Neural progenitor cell (in vitro differentiated cells): ENCODE data around the gene NFKB1. TPM values are rescaled to one million over a fixed set of nuclear protein-coding genes. Genes with fewer than 3 reads are reported as not detected.

ENCODE experiments used
- DNase-seq: peaks from one replicate; pipeline ENCODE4 v3.0.0-alpha.2; 2016; ENCODE audit warnings: low spot score
- H2AFZ ChIP-seq: fragments of 200-600 bp; sonication (generic); replicated peaks from 2 replicates; pipeline ENCODE4 v1.6.1; 2016; ENCODE audit warnings: antibody characterized with exemption
- H3F3A ChIP-seq: fragments of 200-600 bp; sonication (generic); 2 replicates; pipeline ENCODE4 v1.6.1; 2016; ENCODE audit warnings: antibody characterized with exemption, low read depth
- H3K27ac ChIP-seq: fragments of 200-600 bp; sonication (generic); 2 replicates; pipeline ENCODE4 v1.5.1; 2016; ENCODE audit warnings: mild to moderate bottlenecking
- H3K27me3 ChIP-seq: fragments of 200-600 bp; sonication (generic); 2 replicates; pipeline ENCODE4 v1.6.1; 2016; ENCODE audit warnings: mild to moderate bottlenecking, moderate library complexity
- H3K36me3 ChIP-seq: fragments of 200-600 bp; sonication (generic); 2 replicates; pipeline ENCODE4 v1.5.1; 2016
- H3K4me1 ChIP-seq: fragments of 200-600 bp; sonication (generic); 2 replicates; pipeline ENCODE4 v1.6.1; 2016; ENCODE audit warnings: mixed run types
- H3K4me2 ChIP-seq: fragments of 200-600 bp; sonication (generic); 2 replicates; pipeline ENCODE4 v1.6.1; 2016
- H3K4me3 ChIP-seq: fragments of 200-600 bp; sonication (generic); 2 replicates; pipeline ENCODE4 v1.5.1; 2016
- H3K79me2 ChIP-seq: fragments of 200-600 bp; sonication (generic); 2 replicates; pipeline ENCODE4 v1.6.1; 2016; ENCODE audit warnings: low read depth
- H3K9ac ChIP-seq: fragments of 200-600 bp; sonication (generic); 2 replicates; pipeline ENCODE4 v1.6.1; 2016
- H3K9me3 ChIP-seq: fragments of 200-600 bp; sonication (generic); 2 replicates; pipeline ENCODE4 v1.5.1; 2016; ENCODE audit warnings: low read depth
- H4K20me1 ChIP-seq: fragments of 200-600 bp; sonication (generic); 2 replicates; pipeline ENCODE4 v1.6.1; 2016; ENCODE audit warnings: low read depth
- H3K27ac Mint-ChIP-seq: 3 replicates; pipeline ENCODE4 v1.8.0; 2021; ENCODE audit warnings: mixed read lengths
- H3K27me3 Mint-ChIP-seq: 2 replicates; pipeline ENCODE4 v1.8.0; 2022; ENCODE audit warnings: low read depth, mild to moderate bottlenecking, inconsistent platforms, moderate library complexity, mixed read lengths; ENCODE audit not compliant: insufficient read depth
- H3K36me3 Mint-ChIP-seq: 3 replicates; pipeline ENCODE4 v1.8.0; 2021; ENCODE audit warnings: mixed read lengths
- H3K4me1 Mint-ChIP-seq: 3 replicates; pipeline ENCODE4 v1.8.0; 2021; ENCODE audit warnings: mixed read lengths
- H3K4me3 Mint-ChIP-seq: 3 replicates; pipeline ENCODE4 v1.8.0; 2021; ENCODE audit warnings: mild to moderate bottlenecking, moderate library complexity, mixed read lengths
- H3K9me3 Mint-ChIP-seq: 3 replicates; pipeline ENCODE4 v1.8.0; 2020; ENCODE audit warnings: mixed read lengths
- EZH2 ChIP-seq: fragments of 200-600 bp; sonication (generic); IDR thresholded peaks from 2 replicates; pipeline ENCODE4 v1.6.1; 2017; ENCODE audit warnings: antibody characterized with exemption, mild to moderate bottlenecking, moderate library complexity
- EZH2phosphoT487 ChIP-seq: fragments of 200-600 bp; sonication (generic); IDR thresholded peaks from 2 replicates; pipeline ENCODE4 v1.6.1; 2017; ENCODE audit warnings: antibody characterized with exemption
- total RNA-seq: library from RNA; depleted of rRNA; stranded (reverse); fragments of >200 nt; gene quantifications from 2 replicates; pipeline ENCODE4 v1.2.3, GENCODE V29; 2015; ENCODE audit warnings: low replicate concordance
- TF ChIP-seq, protein P1 (sequence below): fragments of 200-600 bp; sonication (generic); IDR thresholded peaks from 2 replicates; pipeline ENCODE4 v1.5.1; 2017; ENCODE audit warnings: antibody characterized with exemption, mild to moderate bottlenecking

The NFKB1 gene
- total RNA-seq, 1 donor from 2014 or later = 14.1 TPM

DNA sequence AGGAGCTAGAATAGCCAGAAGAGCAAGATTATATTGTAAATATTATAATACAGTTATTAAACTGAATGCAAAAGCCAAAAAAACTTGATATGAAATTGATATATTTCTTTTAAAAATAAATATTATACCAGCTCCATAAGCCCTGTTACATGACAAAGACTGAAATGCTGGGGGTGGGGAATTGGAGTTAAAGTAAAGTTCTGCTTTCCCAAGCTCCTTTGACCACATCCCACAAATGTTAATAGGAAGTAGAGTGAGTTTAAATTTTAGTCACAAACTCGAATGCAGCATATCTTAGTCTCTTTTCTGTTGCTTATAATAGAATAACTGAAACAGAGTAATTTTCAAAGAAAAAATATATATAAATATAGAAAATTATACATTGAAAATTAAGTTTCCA, 46.9 kb upstream of the NFKB1 start:
- H3K4me3 ChIP-seq = no peak overlapping the region
- H3K9ac ChIP-seq = no peak overlapping the region
- H3F3A ChIP-seq = no peaks in the 10 kb centered on the region
- no peaks in the 10 kb centered on the region for H4K20me1 ChIP-seq
- H3K4me1 Mint-ChIP-seq = peaks cover 4% of the 10 kb centered on the region
- H3K9me3 ChIP-seq = no peaks in the 10 kb centered on the region
- H3K27me3 Mint-ChIP-seq = peaks cover 2% of the 10 kb centered on the region
- no peaks in the 10 kb centered on the region for H3K79me2 ChIP-seq
- no peaks in the 10 kb centered on the region for H3K36me3 Mint-ChIP-seq
- H3K27ac Mint-ChIP-seq = no peak overlapping the region
- no peaks in the 10 kb centered on the region for H3K27me3 ChIP-seq
- no peak overlapping the region for H3K4me3 Mint-ChIP-seq
- no peak for DNase-seq
- no peak overlapping the region for H3K27ac ChIP-seq
- no peak overlapping the region for H2AFZ ChIP-seq
- no peaks in the 10 kb centered on the region for H3K9me3 Mint-ChIP-seq
- no peaks in the 10 kb centered on the region for H3K36me3 ChIP-seq
- H3K4me1 ChIP-seq = peaks cover 17% of the 10 kb centered on the region
- peak overlapping the region; percentile 27 for H3K4me2 ChIP-seq
- TF ChIP-seq EZH2phosphoT487 (no peak), EZH2 (no peak)
- TF ChIP-seq, protein P1, sequence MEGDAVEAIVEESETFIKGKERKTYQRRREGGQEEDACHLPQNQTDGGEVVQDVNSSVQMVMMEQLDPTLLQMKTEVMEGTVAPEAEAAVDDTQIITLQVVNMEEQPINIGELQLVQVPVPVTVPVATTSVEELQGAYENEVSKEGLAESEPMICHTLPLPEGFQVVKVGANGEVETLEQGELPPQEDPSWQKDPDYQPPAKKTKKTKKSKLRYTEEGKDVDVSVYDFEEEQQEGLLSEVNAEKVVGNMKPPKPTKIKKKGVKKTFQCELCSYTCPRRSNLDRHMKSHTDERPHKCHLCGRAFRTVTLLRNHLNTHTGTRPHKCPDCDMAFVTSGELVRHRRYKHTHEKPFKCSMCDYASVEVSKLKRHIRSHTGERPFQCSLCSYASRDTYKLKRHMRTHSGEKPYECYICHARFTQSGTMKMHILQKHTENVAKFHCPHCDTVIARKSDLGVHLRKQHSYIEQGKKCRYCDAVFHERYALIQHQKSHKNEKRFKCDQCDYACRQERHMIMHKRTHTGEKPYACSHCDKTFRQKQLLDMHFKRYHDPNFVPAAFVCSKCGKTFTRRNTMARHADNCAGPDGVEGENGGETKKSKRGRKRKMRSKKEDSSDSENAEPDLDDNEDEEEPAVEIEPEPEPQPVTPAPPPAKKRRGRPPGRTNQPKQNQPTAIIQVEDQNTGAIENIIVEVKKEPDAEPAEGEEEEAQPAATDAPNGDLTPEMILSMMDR = no peak

DNA sequence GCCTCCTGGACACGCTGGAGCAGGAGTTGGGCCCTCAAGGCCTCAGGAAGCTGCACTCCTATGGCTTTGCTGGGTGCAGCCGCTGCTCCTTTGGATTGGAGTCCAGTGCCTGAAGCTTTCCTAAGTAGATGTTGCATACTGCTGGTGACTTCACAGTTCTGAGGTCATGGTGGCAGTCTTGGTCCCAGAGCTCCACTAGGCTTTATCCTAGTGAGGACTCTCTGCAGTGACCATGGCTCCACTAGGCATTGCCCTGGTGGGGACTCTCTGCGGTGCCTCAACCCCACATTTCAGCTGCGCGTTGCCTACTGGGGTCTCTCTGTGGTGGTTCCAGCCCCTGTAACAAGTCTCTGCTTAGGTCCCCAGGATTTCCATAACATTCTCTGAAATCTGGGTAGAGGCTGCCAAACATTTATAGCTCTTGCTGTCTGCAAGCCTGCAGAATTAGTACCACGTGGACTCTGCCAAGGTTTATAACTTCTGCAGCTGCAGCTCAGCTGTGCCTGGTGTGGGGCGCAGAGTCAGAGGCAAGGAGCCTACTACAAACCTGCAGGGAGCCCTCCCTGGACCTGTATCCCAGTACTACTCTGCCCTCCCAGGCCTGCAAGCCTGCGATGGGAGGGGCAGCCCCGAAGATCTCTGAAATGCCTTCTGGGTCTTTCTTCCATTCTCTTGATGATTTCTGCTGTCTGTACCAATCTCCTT, 46.0 kb upstream of the NFKB1 start:
- TF ChIP-seq EZH2 (no peak), EZH2phosphoT487 (no peak)
- TF ChIP-seq, protein P1 = no peak
- no peak overlapping the region for H3K27ac Mint-ChIP-seq
- Histone ChIP-seq H3K79me2 (no peaks in the 10 kb centered on the region), H3K9ac (no peak overlapping the region), H3K4me3 (no peak overlapping the region), H3K4me1 (peaks cover 17% of the 10 kb centered on the region), H3K4me2 (peak overlapping the region; percentile 27), H3K9me3 (no peaks in the 10 kb centered on the region), H3K27ac (peak overlapping the region; percentile 17), H2AFZ (peak overlapping the region; percentile 73), H3K27me3 (no peaks in the 10 kb centered on the region), H4K20me1 (no peaks in the 10 kb centered on the region), H3F3A (no peaks in the 10 kb centered on the region), H3K36me3 (no peaks in the 10 kb centered on the region)
- H3K27me3 Mint-ChIP-seq = peaks cover 2% of the 10 kb centered on the region
- no peak for DNase-seq
- no peaks in the 10 kb centered on the region for H3K36me3 Mint-ChIP-seq
- H3K9me3 Mint-ChIP-seq = peaks cover 3% of the 10 kb centered on the region
- no peak overlapping the region for H3K4me3 Mint-ChIP-seq
- peaks cover 4% of the 10 kb centered on the region for H3K4me1 Mint-ChIP-seq

- Histone ChIP-seq H3K9ac (no peak overlapping the region), H3K4me2 (no peak overlapping the region), H3K27me3 (no peaks in the 10 kb centered on the region), H3K79me2 (no peaks in the 10 kb centered on the region), H3K4me1 (peaks cover 17% of the 10 kb centered on the region), H3K9me3 (no peaks in the 10 kb centered on the region), H2AFZ (peak overlapping the region; percentile 73), H3K27ac (no peak overlapping the region), H4K20me1 (no peaks in the 10 kb centered on the region), H3K4me3 (no peak overlapping the region), H3K36me3 (no peaks in the 10 kb centered on the region), H3F3A (no peaks in the 10 kb centered on the region)
- DNase-seq = no peak
- TF ChIP-seq EZH2 = no peak
- TF ChIP-seq, protein P1 = no peak
- TF ChIP-seq EZH2phosphoT487 = no peak
- H3K9me3 Mint-ChIP-seq = peaks cover 3% of the 10 kb centered on the region
- no peaks in the 10 kb centered on the region for H3K36me3 Mint-ChIP-seq
- peaks cover 2% of the 10 kb centered on the region for H3K27me3 Mint-ChIP-seq
- no peak overlapping the region for H3K4me3 Mint-ChIP-seq
- peaks cover 4% of the 10 kb centered on the region for H3K4me1 Mint-ChIP-seq
- no peak overlapping the region for H3K27ac Mint-ChIP-seq
These were observed 45.4 kb upstream of the NFKB1 start for GRCh38 chr4:102455750-102456149.
